ENCODE data around the gene L3MBTL4. TPM values are rescaled to one million over a fixed set of nuclear protein-coding genes. Genes with fewer than 3 reads are reported as not detected.

L3MBTL4 gene
- total RNA-seq, 1 donor from 2014 or later = 17.5 TPM

- Mint-ChIP-seq H3K27ac (no peak overlapping the region), H3K4me1 (peaks cover 9% of the 10 kb centered on the region), H3K4me3 (no peak overlapping the region), H3K9me3 (no peaks in the 10 kb centered on the region), H3K36me3 (no peaks in the 10 kb centered on the region), H3K27me3 (ENCODE audit: low read depth) (no peaks in the 10 kb centered on the region)
- DNase-seq (ENCODE audit: low spot score in 2 of 2, unreplicated experiment in 2 of 2) = no peak
- TF ChIP-seq CTCF (IDR thresholded peaks at IDR 0.05; ENCODE audit: unreplicated experiment) = no peak
Measured at GRCh38 chr18:5941890-5942289, 472.8 kb downstream of the L3MBTL4 start.

GRCh38 chr18:5939801-5940667 lies 474.7 kb downstream of the L3MBTL4 start:
- Mint-ChIP-seq H3K27ac (no peak overlapping the region), H3K9me3 (no peaks in the 10 kb centered on the region), H3K36me3 (no peaks in the 10 kb centered on the region), H3K4me3 (no peak overlapping the region), H3K27me3 (ENCODE audit: low read depth) (no peaks in the 10 kb centered on the region), H3K4me1 (peaks cover 9% of the 10 kb centered on the region)
- DNase-seq (ENCODE audit: low spot score in 2 of 2, unreplicated experiment in 2 of 2) = no peak
- no peak for TF ChIP-seq CTCF (IDR thresholded peaks at IDR 0.05; ENCODE audit: unreplicated experiment)

- no peak overlapping the region for H3K4me3 Mint-ChIP-seq
- H3K27me3 Mint-ChIP-seq (ENCODE audit: low read depth) = no peaks in the 10 kb centered on the region
- TF ChIP-seq CTCF (IDR thresholded peaks at IDR 0.05; ENCODE audit: unreplicated experiment) = no peak
- no peak for DNase-seq (ENCODE audit: low spot score in 2 of 2, unreplicated experiment in 2 of 2)
- H3K9me3 Mint-ChIP-seq = no peaks in the 10 kb centered on the region
- H3K36me3 Mint-ChIP-seq = no peaks in the 10 kb centered on the region
- no peak overlapping the region for H3K27ac Mint-ChIP-seq
- no peaks in the 10 kb centered on the region for H3K4me1 Mint-ChIP-seq
Measured at GRCh38 chr18:5937795-5938194, 476.9 kb downstream of the L3MBTL4 start.

- Mint-ChIP-seq H3K9me3 (no peaks in the 10 kb centered on the region), H3K4me3 (no peak overlapping the region), H3K36me3 (no peaks in the 10 kb centered on the region), H3K27ac (no peak overlapping the region), H3K27me3 (ENCODE audit: low read depth) (no peaks in the 10 kb centered on the region), H3K4me1 (no peaks in the 10 kb centered on the region)
- TF ChIP-seq CTCF (IDR thresholded peaks at IDR 0.05; ENCODE audit: unreplicated experiment) = no peak
- no peak for DNase-seq (ENCODE audit: low spot score in 2 of 2, unreplicated experiment in 2 of 2)
Measured at GRCh38 chr18:5937121-5937520, 477.6 kb downstream of the L3MBTL4 start.

GRCh38 chr18:5930789-5931188 lies 483.9 kb downstream of the L3MBTL4 start:
- no peak overlapping the region for H3K27ac Mint-ChIP-seq
- no peak for TF ChIP-seq CTCF (IDR thresholded peaks at IDR 0.05; ENCODE audit: unreplicated experiment)
- peaks cover 8% of the 10 kb centered on the region for H3K36me3 Mint-ChIP-seq
- peaks cover 28% of the 10 kb centered on the region for H3K9me3 Mint-ChIP-seq
- no peak for DNase-seq (ENCODE audit: low spot score in 2 of 2, unreplicated experiment in 2 of 2)
- H3K4me3 Mint-ChIP-seq = no peak overlapping the region
- no peaks in the 10 kb centered on the region for H3K27me3 Mint-ChIP-seq (ENCODE audit: low read depth)
- H3K4me1 Mint-ChIP-seq = no peaks in the 10 kb centered on the region
